SU-DHL-6 (cell line): ENCODE data around the gene DOCK6.

ENCODE experiments used
- EZH2phosphoT487 ChIP-seq: fragments of 200-600 bp; sonication (generic), shearing (Covaris generic); conservative IDR thresholded peaks from 2 replicates; pipeline ENCODE4 v1.6.1; 2018; ENCODE audit warnings: mild to moderate bottlenecking, antibody characterized with exemption, low read length, moderate library complexity, mixed read lengths
- TF ChIP-seq, protein P1 (sequence below): fragments of 200-600 bp; sonication (generic); IDR thresholded peaks from one replicate; pipeline ENCODE4 v1.5.1; 2017; ENCODE audit warnings: antibody characterized with exemption, mild to moderate bottlenecking, low read length, moderate library complexity; ENCODE audit not compliant: insufficient read depth, poor library complexity, severe bottlenecking

DNA sequence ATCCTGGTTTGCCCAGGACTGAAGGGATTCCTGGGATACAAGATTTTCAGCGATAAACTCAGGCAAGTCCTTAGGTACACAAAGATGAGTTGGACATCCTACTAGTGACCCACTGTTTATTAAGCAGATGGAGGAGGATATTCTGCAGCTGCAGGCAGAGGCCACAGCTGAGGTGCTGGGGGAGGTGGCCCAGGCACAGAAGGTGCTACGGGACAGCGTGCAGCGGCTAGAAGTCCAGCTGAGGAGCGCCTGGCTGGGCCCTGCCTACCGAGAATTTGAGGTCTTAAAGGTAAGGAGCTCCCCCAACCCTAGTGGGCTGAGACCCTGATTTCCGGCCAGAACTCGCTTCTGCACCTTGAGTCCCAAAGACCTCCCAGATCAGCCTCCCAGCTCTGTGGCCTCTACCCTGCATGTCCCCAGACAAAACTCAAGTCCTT, 22.3 kb downstream of the DOCK6 start:
- TF ChIP-seq, protein P1, sequence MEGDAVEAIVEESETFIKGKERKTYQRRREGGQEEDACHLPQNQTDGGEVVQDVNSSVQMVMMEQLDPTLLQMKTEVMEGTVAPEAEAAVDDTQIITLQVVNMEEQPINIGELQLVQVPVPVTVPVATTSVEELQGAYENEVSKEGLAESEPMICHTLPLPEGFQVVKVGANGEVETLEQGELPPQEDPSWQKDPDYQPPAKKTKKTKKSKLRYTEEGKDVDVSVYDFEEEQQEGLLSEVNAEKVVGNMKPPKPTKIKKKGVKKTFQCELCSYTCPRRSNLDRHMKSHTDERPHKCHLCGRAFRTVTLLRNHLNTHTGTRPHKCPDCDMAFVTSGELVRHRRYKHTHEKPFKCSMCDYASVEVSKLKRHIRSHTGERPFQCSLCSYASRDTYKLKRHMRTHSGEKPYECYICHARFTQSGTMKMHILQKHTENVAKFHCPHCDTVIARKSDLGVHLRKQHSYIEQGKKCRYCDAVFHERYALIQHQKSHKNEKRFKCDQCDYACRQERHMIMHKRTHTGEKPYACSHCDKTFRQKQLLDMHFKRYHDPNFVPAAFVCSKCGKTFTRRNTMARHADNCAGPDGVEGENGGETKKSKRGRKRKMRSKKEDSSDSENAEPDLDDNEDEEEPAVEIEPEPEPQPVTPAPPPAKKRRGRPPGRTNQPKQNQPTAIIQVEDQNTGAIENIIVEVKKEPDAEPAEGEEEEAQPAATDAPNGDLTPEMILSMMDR, result no peak
- no peak for TF ChIP-seq EZH2phosphoT487
